Metanephros (tissue), 1 donor: ENCODE measurements around the gene HERPUD1. TPM values are rescaled to one million over a fixed set of nuclear protein-coding genes. Genes with fewer than 3 reads are reported as not detected.

ENCODE experiments used
- total RNA-seq: library from RNA; depleted of rRNA; stranded (reverse); fragments of >200 nt; gene quantifications from one replicate; pipeline ENCODE4 v1.2.3, GENCODE V29; 2014

Gene HERPUD1
- total RNA-seq: 192 TPM

GRCh38 chr16:56931892-56932720 lies at the start of gene HERPUD1:
Gene HERPUD1 (plus strand): TSS chr16:56932142. CDS start chr16:56932245, 103 bp downstream.

GRCh38 chr16:56961851-56962281 lies 29.9 kb downstream of the HERPUD1 start, which contains the start of gene CETP:
Gene CETP (plus strand): TSS chr16:56961950. CDS start chr16:56961980, 30 bp downstream.

GRCh38 chr16:56988948-56989945 lies 57.3 kb downstream of the HERPUD1 start, which contains the start of gene NLRC5:
Gene NLRC5 (plus strand): TSS chr16:56989557. CDS start chr16:57020713, 31,156 bp downstream.

Other genes starting within 250 kb of the HERPUD1 start
- 37.8 TPM for gene MT1X, start 249.7 kb upstream of the HERPUD1 start, total RNA-seq
- 95.5 TPM for gene NUP93, start 202.0 kb upstream of the HERPUD1 start, total RNA-seq
- 58.9 TPM for gene SLC12A3, start 66.9 kb upstream of the HERPUD1 start, total RNA-seq
- 8.6 TPM for gene CETP, start 29.8 kb downstream of the HERPUD1 start, total RNA-seq
- 13.5 TPM for gene NLRC5, start 57.4 kb downstream of the HERPUD1 start, total RNA-seq
- 30.1 TPM for gene CPNE2, start 160.4 kb downstream of the HERPUD1 start, total RNA-seq